ENCODE data around the gene DPY19L3.

DNA sequence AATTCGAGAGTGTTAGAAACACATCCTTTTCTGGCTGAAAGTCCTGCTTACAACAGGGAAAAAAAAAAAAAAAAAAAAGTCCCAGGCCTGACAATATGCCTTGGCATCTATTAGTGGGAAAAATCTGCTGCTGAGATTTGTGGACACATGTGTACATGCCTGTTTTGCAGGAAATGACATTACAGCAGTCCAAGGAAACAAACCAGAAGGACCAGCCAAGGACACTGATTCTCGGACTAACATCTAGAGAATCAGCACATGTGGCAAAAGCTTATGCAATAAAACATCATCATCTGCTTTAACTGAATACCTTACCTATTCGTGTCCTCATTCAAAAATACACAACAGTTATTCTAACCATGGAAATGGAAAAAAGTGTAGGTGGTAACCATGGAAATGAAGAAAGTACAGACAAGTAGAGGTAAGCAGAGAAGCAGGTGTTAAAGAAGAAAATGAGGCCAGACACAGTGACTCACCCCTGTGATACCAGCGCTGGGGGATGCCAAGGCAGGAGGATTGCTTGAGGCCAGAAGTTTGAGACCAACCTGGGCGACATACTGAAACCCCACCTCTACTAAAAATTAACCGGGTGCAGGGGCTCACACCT is 9.4 kb upstream of the DPY19L3 start:
- TF ChIP-seq, protein P1, sequence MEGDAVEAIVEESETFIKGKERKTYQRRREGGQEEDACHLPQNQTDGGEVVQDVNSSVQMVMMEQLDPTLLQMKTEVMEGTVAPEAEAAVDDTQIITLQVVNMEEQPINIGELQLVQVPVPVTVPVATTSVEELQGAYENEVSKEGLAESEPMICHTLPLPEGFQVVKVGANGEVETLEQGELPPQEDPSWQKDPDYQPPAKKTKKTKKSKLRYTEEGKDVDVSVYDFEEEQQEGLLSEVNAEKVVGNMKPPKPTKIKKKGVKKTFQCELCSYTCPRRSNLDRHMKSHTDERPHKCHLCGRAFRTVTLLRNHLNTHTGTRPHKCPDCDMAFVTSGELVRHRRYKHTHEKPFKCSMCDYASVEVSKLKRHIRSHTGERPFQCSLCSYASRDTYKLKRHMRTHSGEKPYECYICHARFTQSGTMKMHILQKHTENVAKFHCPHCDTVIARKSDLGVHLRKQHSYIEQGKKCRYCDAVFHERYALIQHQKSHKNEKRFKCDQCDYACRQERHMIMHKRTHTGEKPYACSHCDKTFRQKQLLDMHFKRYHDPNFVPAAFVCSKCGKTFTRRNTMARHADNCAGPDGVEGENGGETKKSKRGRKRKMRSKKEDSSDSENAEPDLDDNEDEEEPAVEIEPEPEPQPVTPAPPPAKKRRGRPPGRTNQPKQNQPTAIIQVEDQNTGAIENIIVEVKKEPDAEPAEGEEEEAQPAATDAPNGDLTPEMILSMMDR (IDR thresholded peaks at IDR 0.05), result no peak
- no peak for TF ChIP-seq POLR2A (IDR thresholded peaks at IDR 0.05)
- no peak for TF ChIP-seq POLR2AphosphoS5 (IDR thresholded peaks at IDR 0.05)
- TF ChIP-seq EP300 (IDR thresholded peaks at IDR 0.05), result no peak
